Measurements from ENCODE around the gene PRKACA.

The PRKACA gene

DNA sequence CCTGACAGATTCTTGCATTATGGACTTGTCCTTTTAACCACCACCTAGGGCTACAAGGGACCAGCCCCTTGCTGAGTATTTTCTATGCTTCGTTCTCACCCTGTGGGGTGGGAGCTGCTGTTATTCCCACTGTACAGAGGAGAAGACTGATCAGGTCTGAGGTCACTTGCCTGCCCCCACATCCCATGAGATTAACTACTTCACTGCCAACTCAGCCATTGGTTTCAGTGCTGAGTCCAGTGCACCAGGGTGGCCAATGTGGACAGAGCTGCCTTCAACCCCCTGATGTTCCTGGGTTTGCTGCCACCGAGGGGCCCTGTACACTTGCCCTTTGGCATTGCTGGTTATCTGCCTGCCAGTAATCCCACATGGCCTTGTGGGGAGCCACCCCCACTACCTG is 6.9 kb downstream of the PRKACA start:
- no peaks in the 10 kb centered on the region for H3K9me3 ChIP-seq (ENCODE audit: control insufficient read depth in 1 of 2, low read length in 2 of 2)
- H3K27ac ChIP-seq (ENCODE audit: low read depth, low read length), result no peak overlapping the region
- no peak overlapping the region for H3K9ac ChIP-seq (ENCODE audit: low read depth in 1 of 2, low read length in 2 of 2)
- H3K4me3 ChIP-seq (ENCODE audit: low read depth in 1 of 2, low read length in 2 of 2), result no peak overlapping the region
- no peaks in the 10 kb centered on the region for H3K27me3 ChIP-seq (ENCODE audit: control insufficient read depth in 1 of 2, insufficient read depth in 2 of 2, low read length in 2 of 2)
- peaks cover 0 to 12% of the 10 kb centered on the region in 2 donors for H3K36me3 ChIP-seq (ENCODE audit: control insufficient read depth in 1 of 2, insufficient read depth in 2 of 2, low read length in 2 of 2)
- H3K4me1 ChIP-seq (ENCODE audit: control insufficient read depth in 1 of 2, insufficient read depth in 2 of 2, low read length in 2 of 2), result peaks cover 13 to 20% of the 10 kb centered on the region in 2 donors

DNA sequence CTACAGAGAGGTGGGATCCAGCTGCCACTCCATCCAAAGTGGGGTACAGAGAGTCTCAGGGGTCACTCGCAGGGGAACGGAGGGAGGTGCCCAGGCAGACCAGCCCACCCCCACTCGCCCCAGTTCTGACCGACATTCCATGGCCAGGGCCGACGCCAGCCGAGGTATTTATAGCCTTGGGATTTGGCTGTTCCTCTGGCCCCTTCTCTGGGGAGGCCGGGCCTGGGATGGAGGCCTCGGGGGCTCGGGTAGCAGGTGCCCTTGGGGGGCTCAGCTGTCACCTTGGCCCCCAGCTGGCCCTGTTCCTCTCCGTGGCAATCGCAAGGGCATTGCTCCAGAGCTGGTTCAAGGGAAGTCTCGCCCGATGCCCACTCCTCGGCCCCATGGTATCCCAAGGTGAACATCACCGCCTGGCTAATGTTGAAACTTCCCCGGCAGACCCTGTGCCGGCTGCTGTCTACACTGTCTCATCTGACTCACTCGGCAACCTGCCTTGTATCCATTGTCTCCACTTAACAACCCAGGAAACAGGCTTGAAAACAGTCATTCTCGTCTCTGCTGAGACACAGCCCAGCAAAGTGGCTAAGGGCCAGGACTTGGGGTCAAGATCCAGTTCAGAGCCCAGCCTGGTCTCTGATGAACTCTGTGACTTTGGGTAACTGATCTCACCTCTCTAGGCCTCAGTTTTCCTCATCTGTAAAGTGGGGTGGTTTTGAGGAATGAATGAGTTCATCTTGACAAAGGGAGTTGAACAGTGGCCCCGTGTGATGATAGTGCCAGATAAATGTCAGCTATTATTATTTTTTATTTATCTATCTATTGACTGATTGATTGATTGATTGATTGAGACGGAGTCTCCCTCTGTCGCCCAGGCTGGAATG is 9.7 kb downstream of the PRKACA start:
- Histone ChIP-seq H3K27ac (ENCODE audit: low read depth, low read length) (no peak overlapping the region), H3K4me3 (ENCODE audit: low read depth in 1 of 2, low read length in 2 of 2) (no peak overlapping the region), H3K4me1 (ENCODE audit: control insufficient read depth in 1 of 2, insufficient read depth in 2 of 2, low read length in 2 of 2) (peaks cover 4 to 5% of the 10 kb centered on the region in 2 donors), H3K9me3 (ENCODE audit: control insufficient read depth in 1 of 2, low read length in 2 of 2) (no peaks in the 10 kb centered on the region), H3K27me3 (ENCODE audit: control insufficient read depth in 1 of 2, insufficient read depth in 2 of 2, low read length in 2 of 2) (no peaks in the 10 kb centered on the region), H3K36me3 (ENCODE audit: control insufficient read depth in 1 of 2, insufficient read depth in 2 of 2, low read length in 2 of 2) (peaks cover 4 to 21% of the 10 kb centered on the region in 2 donors), H3K9ac (ENCODE audit: low read depth in 1 of 2, low read length in 2 of 2) (no peak overlapping the region)

DNA sequence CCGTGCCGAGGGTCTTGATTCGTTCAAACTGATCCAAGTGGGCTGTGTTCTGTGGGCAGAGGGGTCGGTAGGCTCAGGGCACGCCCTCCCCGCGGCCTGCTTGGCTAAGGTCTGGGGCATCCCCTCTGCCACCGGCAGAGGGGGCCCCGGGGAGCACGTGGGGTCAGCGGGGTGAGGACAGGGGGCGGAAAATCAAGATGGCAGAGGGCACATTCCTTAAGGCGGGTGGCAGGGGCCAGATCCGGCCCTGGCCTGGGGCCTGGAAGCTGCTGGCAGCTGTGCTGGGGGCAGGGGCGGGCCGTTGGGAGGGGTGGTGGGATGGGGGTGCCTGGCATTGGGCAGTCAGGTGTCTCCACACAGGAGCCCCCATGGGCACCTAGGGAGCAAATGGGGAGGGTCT is 10.7 kb downstream of the PRKACA start:
- Histone ChIP-seq H3K4me3 (ENCODE audit: low read depth in 1 of 2, low read length in 2 of 2) (no peak overlapping the region), H3K9me3 (ENCODE audit: control insufficient read depth in 1 of 2, low read length in 2 of 2) (no peaks in the 10 kb centered on the region), H3K27me3 (ENCODE audit: control insufficient read depth in 1 of 2, insufficient read depth in 2 of 2, low read length in 2 of 2) (no peaks in the 10 kb centered on the region), H3K4me1 (ENCODE audit: control insufficient read depth in 1 of 2, insufficient read depth in 2 of 2, low read length in 2 of 2) (peaks cover 0 to 7% of the 10 kb centered on the region in 2 donors), H3K36me3 (ENCODE audit: control insufficient read depth in 1 of 2, insufficient read depth in 2 of 2, low read length in 2 of 2) (peaks cover 8 to 30% of the 10 kb centered on the region in 2 donors), H3K9ac (ENCODE audit: low read depth in 1 of 2, low read length in 2 of 2) (no peak overlapping the region), H3K27ac (ENCODE audit: low read depth, low read length) (no peak overlapping the region)

GRCh38 chr19:14105680-14106079 is 11.9 kb downstream of the PRKACA start:
- Histone ChIP-seq H3K9me3 (ENCODE audit: control insufficient read depth in 1 of 2, low read length in 2 of 2) (no peaks in the 10 kb centered on the region), H3K27me3 (ENCODE audit: control insufficient read depth in 1 of 2, insufficient read depth in 2 of 2, low read length in 2 of 2) (no peaks in the 10 kb centered on the region), H3K27ac (ENCODE audit: low read depth, low read length) (no peak overlapping the region), H3K4me3 (ENCODE audit: low read depth in 1 of 2, low read length in 2 of 2) (no peak overlapping the region), H3K4me1 (ENCODE audit: control insufficient read depth in 1 of 2, insufficient read depth in 2 of 2, low read length in 2 of 2) (peaks cover 0 to 7% of the 10 kb centered on the region in 2 donors), H3K36me3 (ENCODE audit: control insufficient read depth in 1 of 2, insufficient read depth in 2 of 2, low read length in 2 of 2) (peaks cover 10 to 33% of the 10 kb centered on the region in 2 donors), H3K9ac (ENCODE audit: low read depth in 1 of 2, low read length in 2 of 2) (no peak overlapping the region)

GRCh38 chr19:14103310-14103709 is 14.3 kb downstream of the PRKACA start:
- Histone ChIP-seq H3K9me3 (ENCODE audit: control insufficient read depth in 1 of 2, low read length in 2 of 2) (no peaks in the 10 kb centered on the region), H3K27me3 (ENCODE audit: control insufficient read depth in 1 of 2, insufficient read depth in 2 of 2, low read length in 2 of 2) (no peaks in the 10 kb centered on the region), H3K27ac (ENCODE audit: low read depth, low read length) (no peak overlapping the region), H3K4me1 (ENCODE audit: control insufficient read depth in 1 of 2, insufficient read depth in 2 of 2, low read length in 2 of 2) (peaks cover 0 to 7% of the 10 kb centered on the region in 2 donors), H3K9ac (ENCODE audit: low read depth in 1 of 2, low read length in 2 of 2) (no peak overlapping the region), H3K4me3 (ENCODE audit: low read depth in 1 of 2, low read length in 2 of 2) (no peak overlapping the region), H3K36me3 (ENCODE audit: control insufficient read depth in 1 of 2, insufficient read depth in 2 of 2, low read length in 2 of 2) (peaks cover 14 to 38% of the 10 kb centered on the region in 2 donors)

- no peaks in the 10 kb centered on the region for H3K9me3 ChIP-seq (ENCODE audit: control insufficient read depth in 1 of 2, low read length in 2 of 2)
- no peaks in the 10 kb centered on the region for H3K27me3 ChIP-seq (ENCODE audit: control insufficient read depth in 1 of 2, insufficient read depth in 2 of 2, low read length in 2 of 2)
- H3K4me3 ChIP-seq (ENCODE audit: low read depth in 1 of 2, low read length in 2 of 2), result no peak overlapping the region
- peaks cover 14 to 42% of the 10 kb centered on the region in 2 donors for H3K36me3 ChIP-seq (ENCODE audit: control insufficient read depth in 1 of 2, insufficient read depth in 2 of 2, low read length in 2 of 2)
- H3K27ac ChIP-seq (ENCODE audit: low read depth, low read length), result no peak overlapping the region
- H3K9ac ChIP-seq (ENCODE audit: low read depth in 1 of 2, low read length in 2 of 2), result no peak overlapping the region
- H3K4me1 ChIP-seq (ENCODE audit: control insufficient read depth in 1 of 2, insufficient read depth in 2 of 2, low read length in 2 of 2), result peaks cover 0 to 7% of the 10 kb centered on the region in 2 donors
These were observed 14.8 kb downstream of the PRKACA start for GRCh38 chr19:14102756-14103155.

GRCh38 chr19:14102102-14102696 is 15.4 kb downstream of the PRKACA start:
- no peak overlapping the region for H3K27ac ChIP-seq (ENCODE audit: low read depth, low read length)
- H3K4me3 ChIP-seq (ENCODE audit: low read depth in 1 of 2, low read length in 2 of 2), result no peak overlapping the region
- peaks cover 14 to 43% of the 10 kb centered on the region in 2 donors for H3K36me3 ChIP-seq (ENCODE audit: control insufficient read depth in 1 of 2, insufficient read depth in 2 of 2, low read length in 2 of 2)
- no peaks in the 10 kb centered on the region for H3K9me3 ChIP-seq (ENCODE audit: control insufficient read depth in 1 of 2, low read length in 2 of 2)
- no peak overlapping the region for H3K9ac ChIP-seq (ENCODE audit: low read depth in 1 of 2, low read length in 2 of 2)
- no peaks in the 10 kb centered on the region for H3K27me3 ChIP-seq (ENCODE audit: control insufficient read depth in 1 of 2, insufficient read depth in 2 of 2, low read length in 2 of 2)
- peaks cover 0 to 7% of the 10 kb centered on the region in 2 donors for H3K4me1 ChIP-seq (ENCODE audit: control insufficient read depth in 1 of 2, insufficient read depth in 2 of 2, low read length in 2 of 2)

DNA sequence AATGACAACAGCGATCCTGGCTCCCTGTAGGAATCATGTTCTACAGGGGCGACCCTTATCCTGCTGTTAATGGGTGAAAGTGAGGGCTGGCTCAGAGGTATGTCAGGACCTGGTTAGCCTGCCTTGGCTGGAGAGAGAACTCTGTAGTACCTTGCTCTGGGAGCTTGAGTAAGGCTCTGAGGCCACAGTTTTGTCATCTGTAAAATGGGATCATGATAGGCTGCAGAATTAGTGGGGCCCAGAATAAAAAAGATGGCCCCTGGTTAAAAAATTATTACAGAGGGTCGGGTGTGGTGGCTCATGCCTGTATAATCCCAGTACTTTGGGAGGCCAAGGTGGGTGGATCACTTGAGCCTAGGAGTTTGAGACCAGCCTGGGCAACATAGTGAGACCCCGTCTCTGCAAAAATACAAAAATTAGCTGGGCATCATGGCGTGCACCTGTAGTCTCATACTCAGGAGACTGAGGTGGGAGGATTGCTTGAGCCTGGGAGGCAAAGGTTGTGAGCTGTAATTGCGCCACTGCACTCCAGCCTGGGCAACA is 16.5 kb downstream of the PRKACA start:
- Histone ChIP-seq H3K27ac (ENCODE audit: low read depth, low read length) (no peak overlapping the region), H3K27me3 (ENCODE audit: control insufficient read depth in 1 of 2, insufficient read depth in 2 of 2, low read length in 2 of 2) (no peaks in the 10 kb centered on the region), H3K9ac (ENCODE audit: low read depth in 1 of 2, low read length in 2 of 2) (no peak overlapping the region), H3K4me3 (ENCODE audit: low read depth in 1 of 2, low read length in 2 of 2) (no peak overlapping the region), H3K4me1 (ENCODE audit: control insufficient read depth in 1 of 2, insufficient read depth in 2 of 2, low read length in 2 of 2) (peaks cover 0 to 7% of the 10 kb centered on the region in 2 donors), H3K36me3 (ENCODE audit: control insufficient read depth in 1 of 2, insufficient read depth in 2 of 2, low read length in 2 of 2) (peaks cover 22 to 47% of the 10 kb centered on the region in 2 donors), H3K9me3 (ENCODE audit: control insufficient read depth in 1 of 2, low read length in 2 of 2) (no peaks in the 10 kb centered on the region)

DNA sequence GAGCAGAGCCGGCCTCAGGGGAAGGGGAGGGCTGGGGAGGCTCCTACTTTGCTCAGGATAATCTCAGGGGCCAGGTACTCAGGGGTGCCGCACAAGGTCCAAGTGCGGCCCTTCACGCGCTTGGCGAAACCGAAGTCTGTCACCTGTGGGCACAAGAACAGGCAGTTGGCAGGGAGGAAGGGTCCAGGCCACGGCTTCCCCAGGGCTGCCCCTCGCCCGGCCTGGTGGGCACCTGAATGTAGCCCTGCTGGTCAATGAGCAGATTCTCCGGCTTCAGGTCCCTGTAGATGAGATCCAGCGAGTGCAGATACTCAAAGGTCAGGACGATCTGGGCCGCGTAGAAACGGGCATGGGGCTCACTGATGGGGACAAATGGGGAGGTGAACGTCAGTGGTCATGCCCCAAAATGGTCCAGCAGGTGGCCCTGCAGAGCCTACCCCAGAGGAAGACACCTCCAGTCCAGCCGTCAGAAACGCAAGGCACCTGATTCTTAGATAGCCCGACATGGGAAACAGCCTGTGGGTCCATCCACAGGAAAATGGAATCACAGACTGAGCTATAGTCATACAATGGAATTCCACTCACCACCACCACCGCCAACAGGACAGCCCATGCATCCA is 19.9 kb downstream of the PRKACA start:
- no peak overlapping the region for H3K4me3 ChIP-seq (ENCODE audit: low read depth in 1 of 2, low read length in 2 of 2)
- H3K27me3 ChIP-seq (ENCODE audit: control insufficient read depth in 1 of 2, insufficient read depth in 2 of 2, low read length in 2 of 2), result no peaks in the 10 kb centered on the region
- no peak overlapping the region for H3K27ac ChIP-seq (ENCODE audit: low read depth, low read length)
- H3K36me3 ChIP-seq (ENCODE audit: control insufficient read depth in 1 of 2, insufficient read depth in 2 of 2, low read length in 2 of 2), result peaks cover 16 to 33% of the 10 kb centered on the region in 2 donors
- H3K9me3 ChIP-seq (ENCODE audit: control insufficient read depth in 1 of 2, low read length in 2 of 2), result peaks cover 6 to 7% of the 10 kb centered on the region in 2 donors
- H3K9ac ChIP-seq (ENCODE audit: low read depth in 1 of 2, low read length in 2 of 2), result no peak overlapping the region
- H3K4me1 ChIP-seq (ENCODE audit: control insufficient read depth in 1 of 2, insufficient read depth in 2 of 2, low read length in 2 of 2), result peaks cover 0 to 7% of the 10 kb centered on the region in 2 donors
